A549 (cell line): ENCODE measurements around the gene SUGCT.

ENCODE experiments used
- CEBPB ChIP-seq, 2 experiments: fragments of >200 bp in 1 of 2; sonication (Bioruptor Twin) in 1 of 2; formaldehyde crosslinking in 1 of 2; IDR thresholded peaks; 2 replicates each; pipeline ENCODE4 v1.6.1; 2012 to 2016
- MAX ChIP-seq: IDR thresholded peaks from 2 replicates; pipeline ENCODE4 v1.6.1; 2012
- MAZ ChIP-seq: fragments of 150-350 bp; IDR thresholded peaks from 2 replicates; pipeline ENCODE4 v1.6.1; 2014; ENCODE audit warnings: antibody characterized with exemption, low read depth, low read length, borderline replicate concordance
- NFE2L2 ChIP-seq: fragments of 150-350 bp; conservative IDR thresholded peaks from 2 replicates; pipeline ENCODE4 v1.6.1; 2014; ENCODE audit warnings: low read length
- PBX3 ChIP-seq: IDR thresholded peaks from 2 replicates; pipeline ENCODE4 v1.6.1; 2012
- RFX5 ChIP-seq: fragments of 450-650 bp; IDR thresholded peaks from 2 replicates; pipeline ENCODE4 v1.7.1; 2014; ENCODE audit warnings: antibody characterized with exemption, mild to moderate bottlenecking, moderate library complexity
- TF ChIP-seq, protein P1 (sequence below): fragments of >200 bp; sonication (Bioruptor Twin); formaldehyde crosslinking; IDR thresholded peaks from 3 replicates; pipeline ENCODE4 v1.5.1; 2016
- TF ChIP-seq, protein P2 (sequence below): fragments of 450-650 bp; IDR thresholded peaks from 2 replicates; pipeline ENCODE4 v1.6.1; 2014; ENCODE audit warnings: antibody characterized with exemption

GRCh38 chr7:40843338-40843985 is 708.7 kb downstream of the SUGCT start:
- TF ChIP-seq, protein P1, sequence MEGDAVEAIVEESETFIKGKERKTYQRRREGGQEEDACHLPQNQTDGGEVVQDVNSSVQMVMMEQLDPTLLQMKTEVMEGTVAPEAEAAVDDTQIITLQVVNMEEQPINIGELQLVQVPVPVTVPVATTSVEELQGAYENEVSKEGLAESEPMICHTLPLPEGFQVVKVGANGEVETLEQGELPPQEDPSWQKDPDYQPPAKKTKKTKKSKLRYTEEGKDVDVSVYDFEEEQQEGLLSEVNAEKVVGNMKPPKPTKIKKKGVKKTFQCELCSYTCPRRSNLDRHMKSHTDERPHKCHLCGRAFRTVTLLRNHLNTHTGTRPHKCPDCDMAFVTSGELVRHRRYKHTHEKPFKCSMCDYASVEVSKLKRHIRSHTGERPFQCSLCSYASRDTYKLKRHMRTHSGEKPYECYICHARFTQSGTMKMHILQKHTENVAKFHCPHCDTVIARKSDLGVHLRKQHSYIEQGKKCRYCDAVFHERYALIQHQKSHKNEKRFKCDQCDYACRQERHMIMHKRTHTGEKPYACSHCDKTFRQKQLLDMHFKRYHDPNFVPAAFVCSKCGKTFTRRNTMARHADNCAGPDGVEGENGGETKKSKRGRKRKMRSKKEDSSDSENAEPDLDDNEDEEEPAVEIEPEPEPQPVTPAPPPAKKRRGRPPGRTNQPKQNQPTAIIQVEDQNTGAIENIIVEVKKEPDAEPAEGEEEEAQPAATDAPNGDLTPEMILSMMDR: no peak
- no peak for TF ChIP-seq PBX3
- no peak for TF ChIP-seq RFX5
- TF ChIP-seq NFE2L2: no peak
- TF ChIP-seq, protein P2, sequence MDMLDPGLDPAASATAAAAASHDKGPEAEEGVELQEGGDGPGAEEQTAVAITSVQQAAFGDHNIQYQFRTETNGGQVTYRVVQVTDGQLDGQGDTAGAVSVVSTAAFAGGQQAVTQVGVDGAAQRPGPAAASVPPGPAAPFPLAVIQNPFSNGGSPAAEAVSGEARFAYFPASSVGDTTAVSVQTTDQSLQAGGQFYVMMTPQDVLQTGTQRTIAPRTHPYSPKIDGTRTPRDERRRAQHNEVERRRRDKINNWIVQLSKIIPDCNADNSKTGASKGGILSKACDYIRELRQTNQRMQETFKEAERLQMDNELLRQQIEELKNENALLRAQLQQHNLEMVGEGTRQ: no peak
- TF ChIP-seq MAZ: no peak
- TF ChIP-seq MAX: no peak
- no peak for TF ChIP-seq CEBPB (IDR thresholded peaks at IDR 0.05)
